ENCODE measurements around the gene TM9SF1. TPM values are rescaled to one million over a fixed set of nuclear protein-coding genes. Genes with fewer than 3 reads are reported as not detected.

TM9SF1 gene
- total RNA-seq, 1 experiment from 2014 or later, result 68.0 TPM

DNA sequence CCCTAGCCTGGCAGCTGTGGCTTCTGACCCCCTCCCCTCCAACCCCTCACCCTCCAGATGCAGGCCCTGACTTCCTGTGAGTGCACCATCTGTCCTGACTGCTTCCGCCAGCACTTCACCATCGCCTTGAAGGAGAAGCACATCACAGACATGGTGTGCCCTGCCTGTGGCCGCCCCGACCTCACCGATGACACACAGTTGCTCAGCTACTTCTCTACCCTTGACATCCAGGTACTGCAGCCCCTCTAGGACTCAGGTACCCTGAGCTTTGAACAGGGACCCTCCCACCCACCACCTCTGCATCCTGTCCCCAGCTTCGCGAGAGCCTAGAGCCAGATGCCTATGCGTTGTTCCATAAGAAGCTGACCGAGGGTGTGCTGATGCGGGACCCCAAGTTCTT is 40.1 kb downstream of the TM9SF1 start:
- H3K27me3 Mint-ChIP-seq (ENCODE audit: unreplicated experiment), result no peaks in the 10 kb centered on the region
- peaks cover 7% of the 10 kb centered on the region for H3K4me1 Mint-ChIP-seq (ENCODE audit: low read depth, unreplicated experiment)
- CTCF ChIA-PET, result interaction anchor here (1.6 kb wide), 1 partner anchor 8 kb away, joined by 5 read pairs; the partner anchor contains the start of gene PSME2
- no peak overlapping the region for H3K4me3 Mint-ChIP-seq (ENCODE audit: low read depth, unreplicated experiment)
- intact Hi-C loops (cut with micrococcal nuclease; ENCODE audit: unreplicated experiment), result no loop called here
- DNase-seq, result no peak
- H3K36me3 Mint-ChIP-seq (ENCODE audit: insufficient read depth, unreplicated experiment), result peaks cover 32% of the 10 kb centered on the region
- TF ChIP-seq, protein P1, sequence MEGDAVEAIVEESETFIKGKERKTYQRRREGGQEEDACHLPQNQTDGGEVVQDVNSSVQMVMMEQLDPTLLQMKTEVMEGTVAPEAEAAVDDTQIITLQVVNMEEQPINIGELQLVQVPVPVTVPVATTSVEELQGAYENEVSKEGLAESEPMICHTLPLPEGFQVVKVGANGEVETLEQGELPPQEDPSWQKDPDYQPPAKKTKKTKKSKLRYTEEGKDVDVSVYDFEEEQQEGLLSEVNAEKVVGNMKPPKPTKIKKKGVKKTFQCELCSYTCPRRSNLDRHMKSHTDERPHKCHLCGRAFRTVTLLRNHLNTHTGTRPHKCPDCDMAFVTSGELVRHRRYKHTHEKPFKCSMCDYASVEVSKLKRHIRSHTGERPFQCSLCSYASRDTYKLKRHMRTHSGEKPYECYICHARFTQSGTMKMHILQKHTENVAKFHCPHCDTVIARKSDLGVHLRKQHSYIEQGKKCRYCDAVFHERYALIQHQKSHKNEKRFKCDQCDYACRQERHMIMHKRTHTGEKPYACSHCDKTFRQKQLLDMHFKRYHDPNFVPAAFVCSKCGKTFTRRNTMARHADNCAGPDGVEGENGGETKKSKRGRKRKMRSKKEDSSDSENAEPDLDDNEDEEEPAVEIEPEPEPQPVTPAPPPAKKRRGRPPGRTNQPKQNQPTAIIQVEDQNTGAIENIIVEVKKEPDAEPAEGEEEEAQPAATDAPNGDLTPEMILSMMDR (IDR thresholded peaks at IDR 0.05; ENCODE audit: unreplicated experiment), result no peak
- H3K27ac Mint-ChIP-seq (ENCODE audit: unreplicated experiment), result no peak overlapping the region
- BruUV-seq (replicated peaks), result no TSS peak
- no peaks in the 10 kb centered on the region for H3K9me3 Mint-ChIP-seq (ENCODE audit: low read depth, unreplicated experiment)

DNA sequence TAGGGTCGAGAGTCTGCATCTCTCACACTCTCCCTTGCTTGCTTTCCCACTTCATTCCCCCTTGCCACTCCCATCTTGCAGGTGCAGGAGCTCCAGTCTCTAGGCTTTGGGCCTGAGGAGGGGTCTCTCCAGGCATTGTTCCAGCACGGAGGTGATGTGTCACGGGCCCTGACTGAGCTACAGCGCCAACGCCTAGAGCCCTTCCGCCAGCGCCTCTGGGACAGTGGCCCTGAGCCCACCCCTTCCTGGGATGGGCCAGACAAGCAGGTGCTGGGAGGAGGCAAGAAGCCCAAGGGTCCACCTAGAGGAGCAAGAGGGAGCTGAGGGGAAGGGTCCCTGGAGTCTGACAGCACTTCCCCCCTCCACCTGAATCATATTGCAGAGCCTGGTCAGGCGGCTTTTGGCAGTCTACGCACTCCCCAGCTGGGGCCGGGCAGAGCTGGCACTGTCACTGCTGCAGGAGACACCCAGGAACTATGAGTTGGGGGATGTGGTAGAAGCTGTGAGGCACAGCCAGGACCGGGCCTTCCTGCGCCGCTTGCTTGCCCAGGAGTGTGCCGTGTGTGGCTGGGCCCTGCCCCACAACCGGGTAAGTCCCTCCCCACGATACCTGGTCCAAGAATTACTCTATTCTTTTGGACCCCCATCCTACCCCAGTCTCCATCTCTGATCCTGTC is 43.7 kb downstream of the TM9SF1 start:
- peaks cover 17% of the 10 kb centered on the region for H3K4me1 Mint-ChIP-seq (ENCODE audit: low read depth, unreplicated experiment)
- no TSS peak for BruUV-seq (replicated peaks)
- H3K27me3 Mint-ChIP-seq (ENCODE audit: unreplicated experiment), result no peaks in the 10 kb centered on the region
- TF ChIP-seq, protein P1 (IDR thresholded peaks at IDR 0.05; ENCODE audit: unreplicated experiment), result no peak
- peaks cover 42% of the 10 kb centered on the region for H3K36me3 Mint-ChIP-seq (ENCODE audit: insufficient read depth, unreplicated experiment)
- CTCF ChIA-PET, result no interaction called here
- DNase-seq, result no peak
- H3K27ac Mint-ChIP-seq (ENCODE audit: unreplicated experiment), result no peak overlapping the region
- H3K9me3 Mint-ChIP-seq (ENCODE audit: low read depth, unreplicated experiment), result no peaks in the 10 kb centered on the region
- no peak overlapping the region for H3K4me3 Mint-ChIP-seq (ENCODE audit: low read depth, unreplicated experiment)
- intact Hi-C loops (cut with micrococcal nuclease; ENCODE audit: unreplicated experiment), result no loop called here

DNA sequence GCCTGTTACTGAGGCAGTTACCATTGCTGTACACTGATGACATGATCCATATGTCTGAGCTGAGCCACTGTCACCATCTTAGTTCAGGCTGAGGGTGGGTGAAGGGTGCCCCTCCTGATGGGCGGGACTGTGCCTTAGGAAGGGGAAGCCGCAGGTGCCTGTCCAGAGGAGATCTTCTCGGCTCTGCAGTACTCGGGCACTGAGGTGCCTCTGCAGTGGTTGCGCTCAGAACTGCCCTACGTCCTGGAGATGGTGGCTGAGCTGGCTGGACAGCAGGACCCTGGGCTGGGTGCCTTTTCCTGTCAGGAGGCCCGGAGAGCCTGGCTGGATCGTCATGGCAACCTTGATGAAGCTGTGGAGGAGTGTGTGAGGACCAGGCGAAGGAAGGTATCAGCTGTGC is 44.2 kb downstream of the TM9SF1 start:
- TF ChIP-seq, protein P1 (IDR thresholded peaks at IDR 0.05; ENCODE audit: unreplicated experiment), result no peak
- DNase-seq, result no peak
- H3K4me3 Mint-ChIP-seq (ENCODE audit: low read depth, unreplicated experiment), result no peak overlapping the region
- intact Hi-C loops (cut with micrococcal nuclease; ENCODE audit: unreplicated experiment), result no loop called here
- BruUV-seq (replicated peaks), result no TSS peak
- H3K4me1 Mint-ChIP-seq (ENCODE audit: low read depth, unreplicated experiment), result peaks cover 17% of the 10 kb centered on the region
- no peaks in the 10 kb centered on the region for H3K27me3 Mint-ChIP-seq (ENCODE audit: unreplicated experiment)
- H3K9me3 Mint-ChIP-seq (ENCODE audit: low read depth, unreplicated experiment), result no peaks in the 10 kb centered on the region
- CTCF ChIA-PET, result no interaction called here
- no peak overlapping the region for H3K27ac Mint-ChIP-seq (ENCODE audit: unreplicated experiment)
- peaks cover 47% of the 10 kb centered on the region for H3K36me3 Mint-ChIP-seq (ENCODE audit: insufficient read depth, unreplicated experiment)

DNA sequence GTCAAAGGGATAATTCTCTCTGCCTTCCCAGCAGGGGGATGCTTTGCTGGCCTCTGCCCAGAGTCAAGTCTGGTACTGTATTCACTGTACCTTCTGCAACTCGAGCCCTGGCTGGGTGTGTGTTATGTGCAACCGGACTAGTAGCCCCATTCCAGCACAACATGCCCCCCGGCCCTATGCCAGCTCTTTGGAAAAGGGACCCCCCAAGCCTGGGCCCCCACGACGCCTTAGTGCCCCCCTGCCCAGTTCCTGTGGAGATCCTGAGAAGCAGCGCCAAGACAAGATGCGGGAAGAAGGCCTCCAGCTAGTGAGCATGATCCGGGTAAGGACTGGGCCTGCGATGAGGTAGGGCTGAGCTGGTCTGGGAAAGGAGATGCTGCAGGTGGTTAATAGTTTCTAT is 44.7 kb downstream of the TM9SF1 start:
- intact Hi-C loops (cut with micrococcal nuclease; ENCODE audit: unreplicated experiment), result no loop called here
- H3K4me1 Mint-ChIP-seq (ENCODE audit: low read depth, unreplicated experiment), result peaks cover 21% of the 10 kb centered on the region
- H3K9me3 Mint-ChIP-seq (ENCODE audit: low read depth, unreplicated experiment), result no peaks in the 10 kb centered on the region
- no peak overlapping the region for H3K27ac Mint-ChIP-seq (ENCODE audit: unreplicated experiment)
- H3K36me3 Mint-ChIP-seq (ENCODE audit: insufficient read depth, unreplicated experiment), result peaks cover 47% of the 10 kb centered on the region
- DNase-seq, result no peak
- no peaks in the 10 kb centered on the region for H3K27me3 Mint-ChIP-seq (ENCODE audit: unreplicated experiment)
- TF ChIP-seq, protein P1 (IDR thresholded peaks at IDR 0.05; ENCODE audit: unreplicated experiment), result no peak
- BruUV-seq (replicated peaks), result no TSS peak
- CTCF ChIA-PET, result no interaction called here
- H3K4me3 Mint-ChIP-seq (ENCODE audit: low read depth, unreplicated experiment), result no peak overlapping the region
